Bronchial epithelial cell (primary cell): ENCODE results near the gene NUP210. TPM values are rescaled to one million over a fixed set of nuclear protein-coding genes. Genes with fewer than 3 reads are reported as not detected.
A peak's percentile ranks its signal among the peaks of the same experiment; 100 is the strongest.

Source experiments
- DNase-seq: peaks from one replicate; pipeline ENCODE4 v3.0.0-alpha.2; 2010; ENCODE audit warnings: low read depth
- FAIRE-seq: peaks from 2 replicates; lab custom pipeline; 2011; peaks lifted over from hg19 to GRCh38; lab: Jason Lieb, UNC
- H3K27me3 ChIP-seq: 2 replicates; pipeline ENCODE4 v1.5.1; 2011; ENCODE audit warnings: low read length; ENCODE audit not compliant: control insufficient read depth, insufficient read depth
- H3K36me3 ChIP-seq: 2 replicates; pipeline ENCODE4 v1.5.1; 2011; ENCODE audit warnings: low read length; ENCODE audit not compliant: control insufficient read depth, insufficient read depth
- H3K4me3 ChIP-seq: 2 replicates; pipeline ENCODE4 v1.5.1; 2011; ENCODE audit warnings: mild to moderate bottlenecking, low read depth, low read length, control low read depth
- CTCF ChIP-seq: IDR thresholded peaks from 2 replicates; pipeline ENCODE4 v1.5.1; 2011; ENCODE audit warnings: mild to moderate bottlenecking, moderate library complexity, low read length, control low read depth, inconsistent platforms; ENCODE audit not compliant: insufficient read depth, severe bottlenecking
- total RNA-seq: library from RNA; depleted of rRNA; stranded (reverse); fragments of >200 nt; gene quantifications from 2 replicates; pipeline ENCODE4 v1.2.1, GENCODE V29; 2014

The NUP210 gene
- total RNA-seq, 1 donor from 2014 or later: not detected

- no peaks in the 10 kb centered on the region for H3K36me3 ChIP-seq
Observed at GRCh38 chr3:13358643-13359042, 61.5 kb downstream of the NUP210 start.

GRCh38 chr3:13358051-13358450 lies 62.1 kb downstream of the NUP210 start:
- DNase-seq: no peak
- no peak for FAIRE-seq
- no peak overlapping the region for H3K4me3 ChIP-seq
- no peaks in the 10 kb centered on the region for H3K36me3 ChIP-seq
- TF ChIP-seq CTCF: no peak
- H3K27me3 ChIP-seq: peaks cover 3% of the 10 kb centered on the region

More at GRCh38 chr3:13358643-13359042, 61.5 kb downstream of the NUP210 start:
- FAIRE-seq: no peak
- no peak overlapping the region for H3K4me3 ChIP-seq
- no peak for DNase-seq
- H3K27me3 ChIP-seq: peaks cover 3% of the 10 kb centered on the region
- TF ChIP-seq CTCF: no peak

- Histone ChIP-seq H3K4me3 (no peak overlapping the region), H3K36me3 (no peaks in the 10 kb centered on the region)
Observed at GRCh38 chr3:13357074-13357473, 63.0 kb downstream of the NUP210 start.

GRCh38 chr3:13353936-13354542 lies 66.1 kb downstream of the NUP210 start:
- Histone ChIP-seq H3K36me3 (no peaks in the 10 kb centered on the region), H3K27me3 (peaks cover 5% of the 10 kb centered on the region), H3K4me3 (no peak overlapping the region)
- TF ChIP-seq CTCF: peak; percentile 17
- FAIRE-seq: no peak
- no peak for DNase-seq

More at GRCh38 chr3:13357074-13357473, 63.0 kb downstream of the NUP210 start:
- TF ChIP-seq CTCF: no peak
- FAIRE-seq (no peak), DNase-seq (no peak)
- H3K27me3 ChIP-seq: peaks cover 3% of the 10 kb centered on the region

- FAIRE-seq (no peak), DNase-seq (no peak)
- Histone ChIP-seq H3K36me3 (no peaks in the 10 kb centered on the region), H3K27me3 (peaks cover 5% of the 10 kb centered on the region), H3K4me3 (no peak overlapping the region)
- no peak for TF ChIP-seq CTCF
Observed at GRCh38 chr3:13353506-13353905, 66.6 kb downstream of the NUP210 start.
